Esophagus muscularis mucosa (tissue), 4 donors: Measurements from ENCODE around the gene AZGP1. TPM values are rescaled to one million over a fixed set of nuclear protein-coding genes. Genes with fewer than 3 reads are reported as not detected.
"Not testable (repeated sequence)": the region's sequence is repeated elsewhere in the genome, so short reads cannot be mapped to it uniquely, and the experiment has no call there.

ENCODE experiments used
- DNase-seq: peaks from one replicate; pipeline ENCODE4 v3.0.0-alpha.2; 2017; ENCODE audit errors: extremely low spot score
- H3K27ac ChIP-seq, 4 donors: fragments of 200-600 bp; sonication (generic); replicated peaks in 1 of 4; 1 replicate in 3 of 4; 2 replicates in 1 of 4; pipeline ENCODE4 v1.5.1; 2016 to 2019; ENCODE audit warnings: mild to moderate bottlenecking in 1 of 4
- H3K27me3 ChIP-seq, 4 donors: fragments of 200-600 bp; sonication (generic); one replicate each; pipeline versions ENCODE4 v1.5.1 to v1.6.0; 2016 to 2019
- H3K36me3 ChIP-seq, 4 donors: fragments of 200-600 bp; sonication (generic); one replicate each; pipeline ENCODE4 v1.5.1; 2016 to 2019
- H3K4me1 ChIP-seq, 4 donors: fragments of 200-600 bp; sonication (generic); one replicate each; pipeline ENCODE4 v1.5.1; 2016 to 2019
- H3K4me3 ChIP-seq, 4 donors: fragments of 200-600 bp; sonication (generic); 1 replicate in 2 of 4; 2 replicates in 2 of 4; pipeline ENCODE4 v1.5.1; 2016 to 2019; ENCODE audit warnings: mild to moderate bottlenecking in 4 of 4, moderate library complexity in 1 of 4
- H3K9me3 ChIP-seq, 4 donors: fragments of 200-600 bp; sonication (generic); 1 replicate in 3 of 4; 2 replicates in 1 of 4; pipeline ENCODE4 v1.5.1; 2016 to 2019
- EP300 ChIP-seq: sonication (generic); formaldehyde crosslinking; IDR thresholded peaks from one replicate; pipeline ENCODE4 v1.6.1; 2017; ENCODE audit warnings: antibody characterized with exemption
- POLR2A ChIP-seq: fragments of 450-650 bp; IDR thresholded peaks from one replicate; pipeline ENCODE4 v1.6.1; 2017; ENCODE audit warnings: antibody characterized with exemption, moderate library complexity, mild to moderate bottlenecking, low read depth
- POLR2AphosphoS5 ChIP-seq, 2 donors: sonication (generic); formaldehyde crosslinking; IDR thresholded peaks; one replicate each; pipeline ENCODE4 v1.6.1; 2017; ENCODE audit warnings: antibody characterized with exemption in 2 of 2
- WGBS: methylation state at CpG from one replicate; pipeline ENCODE4 v1.1.5; 2018; 5-methylcytosine and 5-hydroxymethylcytosine counted together
- intact Hi-C: fragments of 100-400 bp; cut with DNase I; formaldehyde crosslinking; loops from one replicate; pipeline ENCODE4 v1.15.1; 2023
- total RNA-seq, 4 donors: library from RNA; depleted of rRNA; stranded (reverse); fragments of >200 nt; gene quantifications; one replicate each; pipeline versions ENCODE4 v1.1.0 to v1.2.1, GENCODE V29; 2016
- TF ChIP-seq, protein P1 (sequence below), 3 experiments: fragments of 200-600 bp in 2 of 3; fragments of 450-650 bp in 1 of 3; sonication (generic) in 2 of 3; IDR thresholded peaks; one replicate each; pipeline ENCODE4 v1.5.1; 2017 to 2019; ENCODE audit warnings: antibody characterized with exemption in 3 of 3, mild to moderate bottlenecking in 2 of 3, moderate library complexity in 1 of 3

The AZGP1 gene
- total RNA-seq, 4 donors from 2014 or later = 2.5 to 3.4 (median 3.0) TPM

DNA sequence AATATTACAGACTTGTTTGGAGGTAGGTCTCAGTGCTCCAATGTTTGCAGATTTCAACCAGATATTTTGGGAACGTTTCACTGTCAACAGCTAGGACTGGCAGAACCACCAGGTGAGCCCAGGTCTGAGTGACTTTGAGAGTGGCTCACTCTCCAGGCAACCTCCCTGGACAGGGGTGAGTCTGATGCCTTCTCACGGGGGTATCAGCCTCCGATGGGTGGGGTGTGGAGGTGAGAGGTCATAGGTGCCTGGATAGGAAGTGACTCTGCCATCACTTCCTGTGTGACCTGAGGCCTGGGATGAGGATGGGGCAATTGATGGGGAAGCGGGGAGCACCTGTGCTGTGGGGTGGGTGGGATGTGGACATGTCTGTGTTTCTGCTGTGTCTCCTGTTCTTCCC, 4.6 kb downstream of the AZGP1 start:
- 84% methylated on average over 4 of the region's 4 CpGs for WGBS
- intact Hi-C loops = no loop called here
- TF ChIP-seq POLR2AphosphoS5 (IDR thresholded peaks at IDR 0.05) (no peak), POLR2A (no peak), EP300 (no peak)
- TF ChIP-seq, protein P1, sequence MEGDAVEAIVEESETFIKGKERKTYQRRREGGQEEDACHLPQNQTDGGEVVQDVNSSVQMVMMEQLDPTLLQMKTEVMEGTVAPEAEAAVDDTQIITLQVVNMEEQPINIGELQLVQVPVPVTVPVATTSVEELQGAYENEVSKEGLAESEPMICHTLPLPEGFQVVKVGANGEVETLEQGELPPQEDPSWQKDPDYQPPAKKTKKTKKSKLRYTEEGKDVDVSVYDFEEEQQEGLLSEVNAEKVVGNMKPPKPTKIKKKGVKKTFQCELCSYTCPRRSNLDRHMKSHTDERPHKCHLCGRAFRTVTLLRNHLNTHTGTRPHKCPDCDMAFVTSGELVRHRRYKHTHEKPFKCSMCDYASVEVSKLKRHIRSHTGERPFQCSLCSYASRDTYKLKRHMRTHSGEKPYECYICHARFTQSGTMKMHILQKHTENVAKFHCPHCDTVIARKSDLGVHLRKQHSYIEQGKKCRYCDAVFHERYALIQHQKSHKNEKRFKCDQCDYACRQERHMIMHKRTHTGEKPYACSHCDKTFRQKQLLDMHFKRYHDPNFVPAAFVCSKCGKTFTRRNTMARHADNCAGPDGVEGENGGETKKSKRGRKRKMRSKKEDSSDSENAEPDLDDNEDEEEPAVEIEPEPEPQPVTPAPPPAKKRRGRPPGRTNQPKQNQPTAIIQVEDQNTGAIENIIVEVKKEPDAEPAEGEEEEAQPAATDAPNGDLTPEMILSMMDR (IDR thresholded peaks at IDR 0.05) = no peak

DNA sequence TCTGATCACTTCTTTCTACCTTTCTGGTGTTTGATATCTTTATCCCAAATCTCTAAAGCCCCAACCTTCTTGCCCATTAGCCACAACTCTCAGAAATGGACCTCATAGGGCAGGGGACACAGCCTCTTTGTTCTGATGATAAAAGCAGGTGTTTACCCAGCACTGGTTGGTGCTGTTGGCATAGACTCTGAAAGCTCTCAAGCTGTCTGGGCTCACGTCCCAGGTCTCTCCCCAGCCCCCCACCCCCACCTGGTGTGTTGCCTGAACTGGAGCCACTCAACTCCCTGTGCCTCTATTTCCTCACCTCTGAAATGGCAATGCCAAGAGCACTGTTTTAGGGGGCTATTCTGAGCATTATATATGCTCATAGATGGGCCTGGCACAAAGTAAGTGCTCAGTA, 6.0 kb downstream of the AZGP1 start:
- DNase-seq, intact Hi-C loops, H3K9me3 ChIP-seq, H3K4me3 ChIP-seq, H3K4me1 ChIP-seq, H3K27ac ChIP-seq, H3K36me3 ChIP-seq: not testable (repeated sequence)
- peaks cover 0 to 46% (median 0%) of the 10 kb centered on the region in 4 donors for H3K27me3 ChIP-seq
- 50% methylated on average over 1 of the region's 1 CpG for WGBS

More for the DNA sequence above, 4.6 kb downstream of the AZGP1 start:
- no peak overlapping the region for H3K4me3 ChIP-seq
- H3K9me3 ChIP-seq = no peaks in the 10 kb centered on the region
- H3K27ac ChIP-seq = no peak overlapping the region
- H3K27me3 ChIP-seq = peaks cover 0 to 38% (median 0%) of the 10 kb centered on the region in 4 donors
- H3K36me3 ChIP-seq = no peaks in the 10 kb centered on the region
- DNase-seq = no peak
- peaks cover 0 to 4% (median 1%) of the 10 kb centered on the region in 4 donors for H3K4me1 ChIP-seq

DNA sequence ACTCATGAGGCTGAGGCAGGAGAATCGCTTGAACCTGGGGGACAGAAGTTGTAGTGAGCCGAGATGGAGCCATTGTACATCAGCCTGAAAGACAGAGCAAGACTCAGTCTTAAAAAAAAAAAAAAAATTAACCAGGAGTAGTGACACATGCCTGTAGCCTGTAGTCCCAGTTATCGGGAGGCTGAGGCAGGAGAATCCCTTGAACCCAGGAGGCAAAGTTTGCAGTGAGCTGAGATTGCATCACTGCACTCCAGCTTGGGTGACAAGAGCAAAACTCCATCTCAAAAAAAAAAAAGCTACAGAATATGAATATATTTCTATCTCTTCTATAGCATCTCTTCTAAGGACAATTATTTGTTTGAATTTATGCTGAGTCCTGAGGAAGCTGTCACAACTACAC, 6.5 kb downstream of the AZGP1 start:
- no peak for DNase-seq
- intact Hi-C loops = no loop called here
- Histone ChIP-seq H3K27me3 (peaks cover 0 to 51% (median 0%) of the 10 kb centered on the region in 4 donors), H3K9me3 (no peaks in the 10 kb centered on the region), H3K4me1 (peaks cover 0 to 2% (median 0%) of the 10 kb centered on the region in 4 donors), H3K27ac (no peak overlapping the region), H3K36me3 (no peaks in the 10 kb centered on the region), H3K4me3 (no peak overlapping the region)
- 82% methylated on average over 3 of the region's 3 CpGs for WGBS
- TF ChIP-seq, protein P1 (IDR thresholded peaks at IDR 0.05) = no peak
- no peak for TF ChIP-seq EP300
- TF ChIP-seq POLR2AphosphoS5 (IDR thresholded peaks at IDR 0.05) = no peak
- no peak for TF ChIP-seq POLR2A

DNA sequence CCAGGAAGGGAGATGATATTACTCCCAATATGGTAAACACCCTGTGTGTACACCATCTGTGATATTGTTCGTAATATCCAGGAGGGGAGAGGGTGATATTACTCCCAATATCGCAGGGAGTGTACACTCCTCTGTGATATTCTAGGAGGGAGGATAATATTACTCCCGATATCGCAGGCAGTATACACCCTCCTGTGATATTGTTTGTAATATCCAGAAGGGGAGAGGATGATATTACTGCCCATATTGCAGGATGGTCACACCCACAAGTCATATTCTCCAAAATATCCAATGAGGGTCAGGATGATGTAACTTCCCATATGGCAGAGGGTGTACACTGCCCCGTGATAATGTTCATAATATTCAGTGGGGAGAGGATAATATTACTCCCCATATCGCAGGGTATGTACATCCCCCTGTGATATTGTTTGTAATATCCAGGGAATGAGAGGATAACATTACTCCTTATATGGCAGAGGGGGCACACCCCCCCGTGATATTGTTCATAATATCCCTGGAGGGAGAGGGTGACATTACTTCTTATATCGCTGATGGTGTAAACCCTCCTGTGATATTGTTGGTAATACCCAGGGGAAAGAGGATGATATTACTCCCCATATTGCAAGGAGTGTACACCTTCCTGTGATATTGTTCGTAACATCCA, 17.1 kb downstream of the AZGP1 start:
- intact Hi-C loops = no loop called here
- Histone ChIP-seq H3K27me3 (peaks cover 0 to 72% (median 0%) of the 10 kb centered on the region in 4 donors), H3K9me3 (no peaks in the 10 kb centered on the region), H3K27ac (no peak overlapping the region), H3K36me3 (no peaks in the 10 kb centered on the region), H3K4me1 (no peaks in the 10 kb centered on the region), H3K4me3 (no peak overlapping the region)
- no peak for DNase-seq
- TF ChIP-seq POLR2AphosphoS5 (IDR thresholded peaks at IDR 0.05) (no peak), EP300 (no peak), POLR2A (no peak)
- TF ChIP-seq, protein P1 (IDR thresholded peaks at IDR 0.05) = no peak
- 66% methylated on average over 9 of the region's 9 CpGs for WGBS

DNA sequence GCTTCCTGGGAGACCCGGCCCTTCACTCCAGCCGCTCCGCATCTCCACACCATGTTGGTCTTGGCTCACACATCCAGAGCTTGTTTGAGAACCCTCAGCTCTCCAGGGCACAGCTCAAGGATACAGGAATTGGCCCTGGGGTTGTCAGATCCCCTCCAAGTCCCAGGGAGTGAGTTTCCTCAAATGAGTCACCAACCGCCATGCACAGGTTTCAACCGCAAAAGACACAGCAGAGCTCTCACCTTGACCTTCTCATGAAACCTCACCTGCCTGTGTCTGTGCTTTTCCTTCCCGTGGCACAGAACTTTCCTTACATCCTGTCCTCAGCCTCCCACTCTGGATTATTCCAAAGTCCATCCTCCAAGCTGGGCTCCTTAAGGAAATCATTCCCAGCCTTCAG, 20.6 kb downstream of the AZGP1 start:
- no peak for TF ChIP-seq POLR2AphosphoS5 (IDR thresholded peaks at IDR 0.05)
- no peak for TF ChIP-seq EP300
- TF ChIP-seq, protein P1 (IDR thresholded peaks at IDR 0.05) = no peak
- no peak for TF ChIP-seq POLR2A
- Histone ChIP-seq H3K4me3 (no peak overlapping the region), H3K36me3 (no peaks in the 10 kb centered on the region), H3K27ac (no peak overlapping the region), H3K27me3 (peaks cover 0 to 43% (median 0%) of the 10 kb centered on the region in 4 donors), H3K9me3 (peaks cover 0 to 4% (median 0%) of the 10 kb centered on the region in 4 donors), H3K4me1 (no peaks in the 10 kb centered on the region)
- intact Hi-C loops = no loop called here
- 92% methylated on average over 6 of the region's 6 CpGs for WGBS
- DNase-seq = no peak

DNA sequence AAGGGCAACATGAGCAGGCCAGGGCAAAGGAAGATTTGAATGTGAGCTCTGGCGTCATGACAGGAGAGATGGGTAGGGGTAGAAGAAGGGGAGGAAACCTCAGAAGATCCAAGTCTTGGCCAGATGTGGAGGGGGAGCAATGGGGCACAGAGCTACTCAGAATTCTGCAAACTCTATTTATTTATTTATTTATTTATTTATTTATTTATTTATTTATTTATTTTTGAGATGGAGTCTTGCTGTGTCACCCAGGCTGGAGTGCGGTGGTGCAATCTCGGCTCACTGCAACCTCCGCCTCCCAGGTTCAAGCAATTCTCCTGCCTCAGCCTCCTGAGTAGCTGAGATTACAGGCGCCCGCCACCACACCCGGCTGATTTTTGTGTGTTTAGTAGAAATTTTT, 21.2 kb downstream of the AZGP1 start:
- H3K27ac ChIP-seq, DNase-seq, H3K9me3 ChIP-seq, intact Hi-C loops, H3K4me1 ChIP-seq, H3K4me3 ChIP-seq, H3K36me3 ChIP-seq: not testable (repeated sequence)
- H3K27me3 ChIP-seq = peaks cover 0 to 40% (median 0%) of the 10 kb centered on the region in 4 donors
- 85% methylated on average over 7 of the region's 7 CpGs for WGBS
